Neutrophil (primary cell): ENCODE data around the gene CFAP20DC.

Source experiments
- H3K27ac ChIP-seq: fragments of 200-600 bp; sonication (generic); 2 replicates; pipeline ENCODE4 v1.5.1; 2016; ENCODE audit warnings: mild to moderate bottlenecking, moderate library complexity
- H3K27me3 ChIP-seq: fragments of 200-600 bp; sonication (generic); 2 replicates; pipeline ENCODE4 v1.6.0; 2016; ENCODE audit warnings: mild to moderate bottlenecking
- H3K36me3 ChIP-seq: fragments of 200-600 bp; sonication (generic); 2 replicates; pipeline ENCODE4 v1.5.1; 2017
- H3K4me1 ChIP-seq, 2 experiments: fragments of 200-600 bp in 1 of 2; sonication (generic) in 1 of 2; 1 replicate in 1 of 2; 2 replicates in 1 of 2; pipeline versions ENCODE4 v1.5.1 to v1.6.1; 2013 to 2016; ENCODE audit warnings: low read depth in 1 of 2, low read length in 1 of 2, mild to moderate bottlenecking in 1 of 2, moderate library complexity in 1 of 2; ENCODE audit not compliant: control insufficient read depth in 1 of 2, insufficient read depth in 1 of 2
- H3K4me3 ChIP-seq, 2 experiments: fragments of 200-600 bp in 1 of 2; sonication (generic) in 1 of 2; 1 replicate in 1 of 2; 2 replicates in 1 of 2; pipeline ENCODE4 v1.5.1; 2013 to 2016; ENCODE audit warnings: low read depth in 1 of 2, low read length in 1 of 2, mild to moderate bottlenecking in 1 of 2, moderate library complexity in 1 of 2
- H3K9me3 ChIP-seq: fragments of 200-600 bp; sonication (generic); 2 replicates; pipeline ENCODE4 v1.5.1; 2016
- TF ChIP-seq, protein P1 (sequence below): fragments of 200-600 bp; sonication (generic); IDR thresholded peaks from 2 replicates; pipeline ENCODE4 v1.5.1; 2016; ENCODE audit warnings: antibody characterized with exemption

Gene CFAP20DC

DNA sequence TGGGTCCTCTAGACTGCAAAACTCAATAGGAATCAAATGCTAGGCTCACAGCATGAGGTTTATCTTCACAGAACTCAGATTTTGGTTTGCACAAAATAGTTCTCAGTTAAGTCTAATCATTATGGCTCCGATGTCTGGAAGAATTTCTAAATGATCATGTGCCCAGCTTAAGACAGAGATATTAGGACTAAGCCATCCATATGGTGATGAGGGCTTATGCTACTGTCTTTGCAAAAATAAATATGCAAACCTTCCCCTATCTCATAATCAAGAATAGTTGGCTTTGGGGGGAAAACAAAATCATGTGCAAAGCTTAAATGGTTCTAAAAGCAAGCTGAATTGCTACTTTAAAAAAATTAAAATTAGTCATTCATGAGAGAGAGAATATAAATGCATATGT lies 96.5 kb downstream of the CFAP20DC start:
- Histone ChIP-seq H3K9me3 (no peaks in the 10 kb centered on the region), H3K36me3 (no peaks in the 10 kb centered on the region), H3K4me1 (no peaks in the 10 kb centered on the region), H3K27ac (no peak overlapping the region), H3K27me3 (no peaks in the 10 kb centered on the region), H3K4me3 (no peak overlapping the region)
- TF ChIP-seq, protein P1, sequence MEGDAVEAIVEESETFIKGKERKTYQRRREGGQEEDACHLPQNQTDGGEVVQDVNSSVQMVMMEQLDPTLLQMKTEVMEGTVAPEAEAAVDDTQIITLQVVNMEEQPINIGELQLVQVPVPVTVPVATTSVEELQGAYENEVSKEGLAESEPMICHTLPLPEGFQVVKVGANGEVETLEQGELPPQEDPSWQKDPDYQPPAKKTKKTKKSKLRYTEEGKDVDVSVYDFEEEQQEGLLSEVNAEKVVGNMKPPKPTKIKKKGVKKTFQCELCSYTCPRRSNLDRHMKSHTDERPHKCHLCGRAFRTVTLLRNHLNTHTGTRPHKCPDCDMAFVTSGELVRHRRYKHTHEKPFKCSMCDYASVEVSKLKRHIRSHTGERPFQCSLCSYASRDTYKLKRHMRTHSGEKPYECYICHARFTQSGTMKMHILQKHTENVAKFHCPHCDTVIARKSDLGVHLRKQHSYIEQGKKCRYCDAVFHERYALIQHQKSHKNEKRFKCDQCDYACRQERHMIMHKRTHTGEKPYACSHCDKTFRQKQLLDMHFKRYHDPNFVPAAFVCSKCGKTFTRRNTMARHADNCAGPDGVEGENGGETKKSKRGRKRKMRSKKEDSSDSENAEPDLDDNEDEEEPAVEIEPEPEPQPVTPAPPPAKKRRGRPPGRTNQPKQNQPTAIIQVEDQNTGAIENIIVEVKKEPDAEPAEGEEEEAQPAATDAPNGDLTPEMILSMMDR: no peak

DNA sequence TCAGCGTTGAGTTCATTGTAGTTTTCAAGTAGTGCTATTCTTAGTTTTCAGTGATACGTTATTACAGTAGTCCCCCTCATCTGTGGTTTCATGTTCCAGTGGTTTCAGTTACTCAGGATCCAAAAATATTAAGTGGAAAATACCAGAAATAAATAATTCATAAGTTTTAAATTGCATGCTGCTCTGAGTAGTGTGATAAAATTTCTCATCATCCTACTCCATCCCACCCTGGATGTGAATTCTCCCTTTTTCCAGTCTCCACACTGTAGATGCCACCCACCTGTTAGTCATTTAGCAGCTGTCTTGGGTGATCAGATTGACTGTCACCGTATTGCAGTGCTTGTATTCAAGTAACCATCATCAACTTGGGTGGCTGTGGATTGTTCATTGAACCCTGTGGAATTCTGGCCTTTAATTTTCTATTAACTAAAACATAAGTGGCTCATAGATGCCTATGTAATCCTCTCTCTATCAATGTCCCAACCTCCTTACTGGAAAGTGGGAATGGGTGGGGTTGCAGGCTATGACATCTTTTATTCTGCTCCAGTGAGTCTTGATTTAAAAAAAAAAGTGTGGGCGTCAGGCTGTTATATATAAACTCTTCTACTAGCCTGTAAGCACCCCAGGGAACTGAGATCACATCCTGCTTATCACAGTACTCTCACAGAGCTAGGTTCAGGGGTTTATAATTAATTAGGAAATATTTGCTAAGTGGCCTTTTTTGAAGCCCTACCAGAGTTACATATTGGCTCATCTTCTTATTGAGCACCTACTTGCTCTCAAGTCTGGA lies 97.5 kb downstream of the CFAP20DC start:
- no peak overlapping the region for H3K4me3 ChIP-seq
- no peaks in the 10 kb centered on the region for H3K9me3 ChIP-seq
- H3K27ac ChIP-seq: no peak overlapping the region
- no peaks in the 10 kb centered on the region for H3K4me1 ChIP-seq
- no peaks in the 10 kb centered on the region for H3K36me3 ChIP-seq
- no peaks in the 10 kb centered on the region for H3K27me3 ChIP-seq
- TF ChIP-seq, protein P1: no peak

DNA sequence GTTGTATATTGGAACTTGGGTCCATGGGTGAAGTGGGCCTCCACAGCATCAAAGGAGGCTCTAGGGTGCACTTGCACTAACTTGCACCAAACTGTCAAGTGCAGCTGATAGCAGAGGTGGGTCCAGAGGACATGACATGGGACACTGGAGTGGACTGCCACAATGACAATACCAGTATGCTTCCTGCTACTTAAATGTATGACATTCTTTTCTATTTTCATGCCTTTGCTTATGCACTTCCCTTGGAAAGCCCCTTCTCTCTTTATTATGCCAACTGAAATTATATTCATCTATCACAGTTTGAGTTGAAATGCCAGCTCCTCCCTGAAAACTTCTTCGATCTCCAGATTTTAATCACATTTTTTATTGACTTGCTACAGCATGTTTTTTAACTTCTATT lies 101.8 kb downstream of the CFAP20DC start:
- TF ChIP-seq, protein P1: no peak
- Histone ChIP-seq H3K27me3 (no peaks in the 10 kb centered on the region), H3K27ac (no peak overlapping the region), H3K4me3 (no peak overlapping the region), H3K36me3 (no peaks in the 10 kb centered on the region), H3K9me3 (no peaks in the 10 kb centered on the region), H3K4me1 (no peaks in the 10 kb centered on the region)

DNA sequence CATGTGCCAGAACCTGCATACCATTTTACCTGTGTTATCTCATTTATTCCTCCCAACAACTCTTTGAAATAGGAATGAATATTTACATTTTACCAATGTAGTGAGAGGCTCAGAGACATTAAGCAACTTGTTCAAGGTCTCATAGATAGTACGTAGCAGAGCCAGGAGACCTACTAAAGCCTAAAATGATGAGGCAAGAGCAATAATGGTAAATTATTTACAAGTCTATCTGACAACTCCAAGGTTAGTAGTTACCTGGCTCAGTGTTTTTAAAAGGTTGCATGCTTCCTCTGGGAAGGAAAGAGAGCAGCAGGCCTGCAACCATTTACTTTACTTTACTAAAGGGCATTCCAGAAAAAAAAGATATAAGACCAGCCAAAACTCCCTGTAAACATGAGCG lies 103.0 kb downstream of the CFAP20DC start:
- Histone ChIP-seq H3K27ac (no peak overlapping the region), H3K36me3 (no peaks in the 10 kb centered on the region), H3K4me1 (no peaks in the 10 kb centered on the region), H3K27me3 (no peaks in the 10 kb centered on the region), H3K9me3 (no peaks in the 10 kb centered on the region), H3K4me3 (no peak overlapping the region)
- TF ChIP-seq, protein P1: no peak

DNA sequence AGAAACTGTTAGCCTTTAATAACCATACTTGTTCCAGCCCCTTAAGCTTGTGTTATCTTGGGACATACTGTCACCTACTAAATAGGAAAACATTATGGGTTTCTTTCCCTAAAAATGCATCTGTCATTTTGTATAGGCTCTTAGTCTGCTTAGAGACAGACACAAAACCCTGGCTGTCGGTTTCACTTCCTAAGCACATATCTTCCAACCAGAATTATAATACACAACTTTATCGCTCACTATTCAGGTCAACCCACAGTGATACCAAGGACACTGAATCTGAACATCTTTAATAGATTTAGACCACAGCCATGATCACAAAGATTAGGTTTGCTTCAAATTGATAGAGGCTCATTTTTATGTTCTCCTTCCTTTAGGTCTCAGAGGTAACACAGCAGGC lies 111.8 kb downstream of the CFAP20DC start:
- TF ChIP-seq, protein P1: no peak
- no peak overlapping the region for H3K27ac ChIP-seq

More for the DNA sequence above, 111.8 kb downstream of the CFAP20DC start:
- H3K4me3 ChIP-seq: no peak overlapping the region
- H3K9me3 ChIP-seq: no peaks in the 10 kb centered on the region
- no peaks in the 10 kb centered on the region for H3K4me1 ChIP-seq
- no peaks in the 10 kb centered on the region for H3K36me3 ChIP-seq
- H3K27me3 ChIP-seq: no peaks in the 10 kb centered on the region
